Measurements from ENCODE around the gene PPP1R3C.

- TF ChIP-seq EP300 (conservative IDR thresholded peaks at IDR 0.05; ENCODE audit: poor library complexity, severe bottlenecking): no peak
- TF ChIP-seq CTCF (IDR thresholded peaks at IDR 0.05; ENCODE audit: poor library complexity, severe bottlenecking): no peak
- no peak for TF ChIP-seq POLR2AphosphoS5 (IDR thresholded peaks at IDR 0.05)
- TF ChIP-seq EZH2 (IDR thresholded peaks at IDR 0.05; ENCODE audit: borderline replicate concordance, insufficient read depth, low read length, poor library complexity, severe bottlenecking): no peak
These were observed 39.0 kb downstream of the PPP1R3C start for GRCh38 chr10:91593834-91594233.
